NCI-H1105 (cell line): ENCODE data around the gene RAB14.

ENCODE experiments used
- DNase-seq: peaks from one replicate; lab custom pipeline; 2025; lab: John Stamatoyannopoulos, UW

Gene RAB14

GRCh38 chr9:121219530-121219929 lies 17.9 kb upstream of the RAB14 start:
- no peak for DNase-seq

GRCh38 chr9:121218357-121219027 lies 16.8 kb upstream of the RAB14 start:
- no peak for DNase-seq

- no peak for DNase-seq
These were observed 16.1 kb upstream of the RAB14 start for GRCh38 chr9:121217609-121218292.

- no peak for DNase-seq
These were observed 14.7 kb upstream of the RAB14 start for GRCh38 chr9:121216271-121216805.

- no peak for DNase-seq
These were observed 12.3 kb upstream of the RAB14 start for GRCh38 chr9:121214005-121214404.

- peak; percentile 79 for DNase-seq
These were observed 11.6 kb upstream of the RAB14 start for GRCh38 chr9:121213136-121213806.

- no peak for DNase-seq
These were observed 8.9 kb upstream of the RAB14 start for GRCh38 chr9:121210536-121210935.

- DNase-seq, result no peak
These were observed 5.8 kb upstream of the RAB14 start for GRCh38 chr9:121207371-121207940.

GRCh38 chr9:121206516-121207370 lies 5.1 kb upstream of the RAB14 start:
- DNase-seq, result no peak

GRCh38 chr9:121204611-121205010 lies 2.9 kb upstream of the RAB14 start:
- no peak for DNase-seq

- no peak for DNase-seq
These were observed 2.5 kb upstream of the RAB14 start for GRCh38 chr9:121204121-121204520.

- DNase-seq, result no peak
These were observed 478 bp downstream of the RAB14 start for GRCh38 chr9:121201045-121201737.

- no peak for DNase-seq
These were observed 1.3 kb downstream of the RAB14 start for GRCh38 chr9:121200356-121200755.

- no peak for DNase-seq
These were observed 1.7 kb downstream of the RAB14 start for GRCh38 chr9:121199921-121200320.

GRCh38 chr9:121198512-121199042 lies 3.1 kb downstream of the RAB14 start:
- no peak for DNase-seq

GRCh38 chr9:121197132-121197531 lies 4.5 kb downstream of the RAB14 start:
- no peak for DNase-seq

GRCh38 chr9:121196389-121196788 lies 5.3 kb downstream of the RAB14 start:
- no peak for DNase-seq

GRCh38 chr9:121194730-121195129 lies 6.9 kb downstream of the RAB14 start:
- DNase-seq, result no peak

GRCh38 chr9:121192959-121193640 lies 8.6 kb downstream of the RAB14 start:
- DNase-seq, result no peak

GRCh38 chr9:121192518-121192917 lies 9.2 kb downstream of the RAB14 start:
- no peak for DNase-seq
